HG03575 (cell line): Measurements from ENCODE around the gene NPAS2.

Experiments
- ATAC-seq: cut with Tn5 transposase; IDR thresholded peaks from one replicate; pipeline ENCODE4 v1.9.1; 2021; ENCODE audit not compliant: unreplicated experiment, insufficient number of reproducible peaks, low FRiP score; ENCODE audit errors: extremely low read depth

The NPAS2 gene

DNA sequence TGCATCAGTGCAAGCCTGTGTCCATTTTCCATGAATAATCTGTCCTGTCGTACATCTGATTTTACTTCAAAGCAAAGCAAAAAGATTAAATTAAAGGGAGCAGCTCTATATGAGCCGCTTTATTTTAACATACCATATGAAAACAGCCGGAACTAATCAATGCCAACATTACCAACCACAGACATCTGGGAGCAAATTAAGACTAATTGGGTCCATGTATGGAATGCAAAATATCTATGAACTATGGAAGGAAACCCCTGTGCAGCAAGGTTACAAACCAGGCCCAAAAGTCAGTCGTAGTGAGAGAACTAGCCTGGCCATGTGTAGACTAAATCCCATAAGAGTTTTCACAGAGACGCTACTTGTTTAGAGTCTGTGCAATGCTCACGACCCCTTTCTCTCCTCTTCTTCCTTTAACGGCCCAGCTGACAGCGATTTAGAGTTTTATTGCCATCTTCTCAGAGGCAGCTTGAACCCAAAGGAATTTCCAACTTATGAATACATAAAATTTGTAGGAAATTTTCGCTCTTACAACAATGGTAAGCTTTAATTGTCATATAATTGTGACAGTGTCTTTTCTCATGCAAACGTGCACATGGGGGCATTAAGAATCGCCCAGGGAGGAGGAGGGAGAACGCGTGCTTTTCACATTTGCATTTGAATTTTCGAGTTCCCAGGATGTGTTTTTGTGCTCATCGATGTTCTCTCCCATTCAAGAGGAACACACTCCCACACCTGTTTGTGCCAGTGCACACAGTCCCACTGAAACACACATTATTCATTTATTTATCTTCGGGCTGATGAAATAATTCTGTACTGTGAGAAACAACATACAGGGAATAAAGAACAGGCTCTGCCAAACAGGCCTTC, 129.2 kb downstream of the NPAS2 start:
- no peak for ATAC-seq

DNA sequence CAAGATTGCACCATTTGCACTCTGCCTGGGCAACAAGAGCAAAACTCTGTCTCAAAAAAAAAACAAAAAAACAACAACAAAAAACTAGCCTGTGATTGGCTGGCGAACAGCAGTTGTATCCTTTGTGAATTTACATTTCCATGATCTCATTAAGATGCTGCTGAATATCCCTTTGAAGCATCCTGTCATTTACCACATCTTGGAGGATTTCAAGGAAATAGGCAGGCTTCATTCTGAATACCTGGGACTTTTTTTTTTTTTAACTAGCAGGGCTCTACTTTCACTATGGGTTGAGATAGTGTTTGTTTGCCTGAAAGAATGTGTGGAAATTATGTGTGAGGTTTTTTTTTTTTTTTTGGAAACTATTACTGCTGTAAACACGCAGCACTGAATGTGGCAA, 132.6 kb downstream of the NPAS2 start:
- ATAC-seq: no peak

DNA sequence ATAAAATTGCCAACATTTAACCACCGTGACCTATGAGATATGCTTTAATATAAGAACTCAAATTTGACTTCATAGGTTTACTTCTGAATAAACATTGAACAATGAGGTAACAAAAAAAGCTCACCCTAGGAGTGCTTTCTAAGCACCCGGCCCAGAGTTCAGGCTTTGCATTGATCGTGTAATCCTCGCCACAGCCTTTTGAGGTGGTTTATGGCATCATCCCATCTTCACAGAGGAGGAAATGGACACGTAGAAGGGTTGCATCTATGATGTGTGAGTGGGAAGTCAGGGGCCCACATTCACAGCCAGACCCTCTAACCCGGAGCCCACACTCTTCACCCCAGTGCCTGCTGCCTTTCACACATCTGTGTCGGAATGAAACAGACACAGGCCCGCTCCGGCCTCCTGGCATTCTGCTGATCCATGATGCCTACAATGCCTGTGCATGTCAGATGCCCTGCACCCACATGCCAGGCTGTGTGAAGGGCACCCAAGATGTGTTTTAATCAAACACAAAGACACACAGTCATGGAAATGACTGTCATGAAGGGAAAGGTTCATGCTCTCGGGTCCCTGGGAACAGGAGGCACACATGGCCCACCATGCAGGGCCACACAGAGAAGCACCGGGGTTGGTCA, 133.6 kb downstream of the NPAS2 start:
- ATAC-seq: no peak

DNA sequence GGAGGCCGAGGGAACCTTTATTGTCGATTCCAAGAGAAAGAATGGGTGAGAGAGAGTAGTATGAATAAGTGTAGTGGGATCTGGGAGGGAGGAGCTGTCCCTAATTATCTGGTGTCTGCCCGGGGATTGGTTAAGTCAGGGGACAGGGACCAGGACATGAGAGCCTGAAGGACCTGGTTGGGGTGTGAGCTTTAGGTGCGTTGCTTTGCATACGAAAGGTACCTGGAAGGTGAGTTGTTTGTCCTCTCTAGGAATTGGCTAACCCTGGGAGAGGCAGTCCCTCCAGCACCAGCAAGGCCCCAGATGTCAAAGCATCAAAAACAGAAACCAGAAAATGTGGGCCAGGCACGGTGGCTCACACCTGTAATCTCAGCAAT, 134.1 kb downstream of the NPAS2 start:
- ATAC-seq: no peak

DNA sequence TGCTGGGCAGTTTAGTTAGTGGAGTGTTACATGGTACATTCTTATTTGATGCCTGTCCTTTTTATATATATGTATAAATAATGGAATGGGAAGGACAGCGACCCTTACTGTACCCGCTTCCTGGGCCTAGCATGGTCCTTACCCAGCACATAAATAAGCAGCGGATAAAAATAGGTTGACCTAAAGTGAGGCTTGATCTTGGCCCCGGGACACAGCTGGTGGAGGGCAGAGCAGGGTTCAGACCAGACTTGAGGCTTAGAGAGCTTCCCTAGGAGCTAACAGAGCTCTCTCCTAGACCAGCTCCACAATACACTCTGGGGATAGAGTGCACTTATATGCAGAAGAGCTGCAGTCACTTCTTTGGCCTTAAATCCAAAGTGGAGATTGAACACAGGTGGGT, 135.3 kb downstream of the NPAS2 start:
- no peak for ATAC-seq

DNA sequence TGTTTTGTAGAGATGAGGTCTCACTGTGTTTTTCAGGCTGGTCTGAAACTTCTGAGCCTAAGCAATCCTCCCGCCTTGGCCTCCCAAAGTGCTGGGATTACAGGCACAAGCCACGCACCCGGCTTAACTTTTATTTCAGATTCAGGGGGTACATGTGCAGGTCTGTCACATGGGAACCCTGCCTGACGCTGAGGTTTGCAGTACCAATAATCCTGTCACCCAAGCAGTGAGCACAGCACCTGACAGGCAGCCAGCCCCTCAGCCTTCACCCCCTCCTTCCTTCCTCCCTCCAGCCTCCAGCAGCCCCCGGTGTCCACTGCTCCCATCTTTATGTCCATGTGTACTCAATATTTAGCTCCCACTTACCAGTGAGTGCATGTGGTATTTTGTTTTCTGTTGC, 136.1 kb downstream of the NPAS2 start:
- no peak for ATAC-seq

DNA sequence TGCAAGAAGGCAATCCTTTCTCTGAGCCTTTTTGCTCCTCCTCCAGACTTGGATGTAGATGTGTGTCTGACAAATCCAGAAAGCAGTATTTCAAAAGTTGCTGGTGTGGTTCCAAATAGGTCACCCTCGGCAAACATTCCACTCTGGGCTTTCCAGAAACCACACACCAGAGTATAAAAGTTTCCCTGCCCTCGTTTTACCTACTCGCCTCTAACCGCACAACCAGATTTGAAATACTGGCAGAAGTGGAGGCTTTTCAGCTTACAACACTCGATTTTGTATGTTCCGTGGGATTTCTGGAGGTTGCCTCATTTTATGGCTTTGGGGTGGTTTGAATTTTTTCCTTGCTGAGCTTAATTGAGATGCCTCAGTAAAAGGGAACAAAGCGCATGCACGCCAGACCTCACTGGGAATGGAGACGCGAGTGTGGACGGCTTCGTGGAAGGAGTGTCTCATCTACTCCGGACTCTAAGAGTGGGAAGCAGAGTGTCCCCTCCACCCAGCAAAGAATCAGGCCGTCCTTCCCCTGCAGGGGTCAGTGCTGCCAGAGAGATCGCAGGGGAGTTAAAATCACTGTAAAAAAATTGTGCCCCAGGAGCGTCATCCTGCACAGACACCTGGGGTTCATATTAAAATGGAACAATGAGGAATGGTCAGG, 138.2 kb downstream of the NPAS2 start:
- no peak for ATAC-seq

DNA sequence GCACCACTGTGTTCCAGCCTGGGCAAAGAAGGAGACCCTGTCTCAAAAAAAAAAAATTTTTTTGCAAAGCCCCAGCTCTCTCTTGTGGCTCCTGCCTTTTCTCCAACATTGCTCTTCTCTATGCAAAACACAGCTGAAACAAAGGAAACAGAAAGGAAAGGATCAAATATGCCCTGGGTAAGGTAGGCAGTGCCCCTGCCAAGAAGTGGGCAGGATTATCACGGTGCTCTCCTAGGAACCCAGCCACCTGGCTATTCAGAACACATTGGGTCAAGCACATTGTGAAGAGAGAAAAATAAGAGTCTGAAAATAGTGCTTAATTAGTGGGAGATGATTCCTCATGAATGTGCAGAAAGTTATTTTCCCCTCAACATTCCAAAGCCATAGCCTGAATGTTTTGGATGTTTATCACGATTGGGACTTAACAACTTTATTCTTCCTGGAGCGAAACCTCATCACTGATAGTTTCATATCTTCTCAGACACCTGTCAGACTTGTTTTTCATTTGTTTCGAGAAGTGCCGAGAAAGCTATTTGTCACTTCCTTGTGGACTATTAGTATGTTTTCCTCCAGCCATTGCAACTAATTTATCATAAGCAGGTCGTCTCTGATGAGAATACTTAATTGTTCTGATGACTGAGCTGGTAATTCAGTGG, 139.4 kb downstream of the NPAS2 start:
- no peak for ATAC-seq

DNA sequence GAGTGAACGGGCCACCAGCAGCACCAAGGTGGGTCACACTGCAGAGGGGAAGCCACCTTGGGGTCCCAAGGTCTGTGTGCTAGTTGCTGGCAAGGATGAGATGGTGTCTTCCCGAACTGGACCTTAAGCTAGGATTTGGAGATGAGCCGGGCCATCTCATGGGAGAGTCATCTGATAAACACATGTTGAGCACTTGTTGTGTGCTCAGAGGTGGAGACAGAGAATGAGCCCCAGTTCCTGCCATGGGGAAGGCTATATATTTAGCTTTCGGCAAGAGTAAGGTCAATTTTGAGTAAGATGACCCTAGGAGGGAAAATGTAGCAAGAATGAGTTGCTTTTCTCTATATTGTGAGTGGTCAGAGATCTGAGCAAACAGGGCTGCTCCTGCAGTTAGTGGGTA, 140.7 kb downstream of the NPAS2 start:
- ATAC-seq: no peak

DNA sequence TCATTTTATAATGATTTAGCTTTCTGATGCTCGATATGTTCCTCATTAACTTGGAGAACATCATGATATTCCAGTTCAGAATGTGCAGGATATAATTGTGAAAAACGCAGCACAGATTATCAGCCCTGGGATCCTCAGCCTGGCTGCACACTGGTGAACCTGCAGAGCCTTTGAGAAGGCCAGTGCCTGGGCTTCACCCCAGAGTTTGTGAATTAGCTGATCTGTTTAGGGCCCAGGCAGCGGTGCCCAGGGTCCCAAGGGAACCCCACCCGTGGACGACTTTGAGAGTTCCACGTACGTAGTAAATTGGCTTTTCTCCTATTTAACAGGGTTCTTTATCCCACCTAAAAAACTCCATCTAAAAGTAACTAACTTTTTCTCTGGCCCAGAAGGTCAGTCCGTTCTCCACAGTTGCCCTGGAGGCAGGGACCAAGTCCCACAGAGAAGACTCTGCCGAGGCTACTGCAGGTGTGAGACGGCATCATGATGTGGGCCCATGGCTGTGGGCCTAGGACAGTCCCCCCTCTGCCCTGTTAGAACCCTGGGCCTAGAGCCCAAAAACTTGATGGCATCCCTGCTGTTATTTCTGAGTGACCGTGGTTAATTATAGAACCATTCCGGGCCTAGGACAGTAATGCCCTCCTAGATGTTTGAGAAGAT, 142.6 kb downstream of the NPAS2 start:
- ATAC-seq: no peak

DNA sequence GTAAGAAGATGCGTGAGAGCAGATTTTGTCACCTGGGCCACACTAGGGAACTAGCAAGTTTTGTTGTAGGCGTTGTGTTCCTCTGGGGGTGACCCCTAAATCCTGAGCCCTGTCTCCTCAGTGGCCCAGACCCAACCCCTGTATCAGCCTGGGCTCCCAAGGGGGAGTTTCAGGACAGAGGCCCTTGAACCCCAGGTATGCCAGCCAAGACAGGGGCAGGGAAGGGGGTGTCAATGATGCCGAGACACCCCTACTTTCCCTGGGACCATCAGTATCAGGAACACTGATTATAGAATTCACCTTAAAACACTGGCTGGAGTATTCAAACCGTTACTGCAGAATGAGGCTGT, 143.1 kb downstream of the NPAS2 start:
- no peak for ATAC-seq

DNA sequence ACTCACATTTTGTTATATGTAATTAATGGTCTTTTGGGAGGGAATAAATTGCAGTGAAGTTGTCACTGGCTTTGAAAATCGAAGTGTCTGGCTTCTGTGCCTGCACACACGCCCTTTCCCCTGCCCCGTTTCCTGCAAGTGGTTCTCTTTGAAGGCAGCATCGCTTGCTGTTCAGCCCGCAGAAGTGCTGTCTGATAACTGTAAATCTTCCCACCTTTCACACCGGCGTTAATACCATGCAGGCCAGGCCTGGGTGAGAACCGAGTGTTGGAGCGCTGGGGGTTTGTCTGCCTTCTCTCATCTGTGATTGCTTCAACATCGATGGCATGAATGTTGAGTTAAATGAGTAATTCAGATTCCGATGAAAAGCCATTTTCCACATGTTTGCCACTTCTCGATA, 144.3 kb downstream of the NPAS2 start:
- ATAC-seq: no peak

DNA sequence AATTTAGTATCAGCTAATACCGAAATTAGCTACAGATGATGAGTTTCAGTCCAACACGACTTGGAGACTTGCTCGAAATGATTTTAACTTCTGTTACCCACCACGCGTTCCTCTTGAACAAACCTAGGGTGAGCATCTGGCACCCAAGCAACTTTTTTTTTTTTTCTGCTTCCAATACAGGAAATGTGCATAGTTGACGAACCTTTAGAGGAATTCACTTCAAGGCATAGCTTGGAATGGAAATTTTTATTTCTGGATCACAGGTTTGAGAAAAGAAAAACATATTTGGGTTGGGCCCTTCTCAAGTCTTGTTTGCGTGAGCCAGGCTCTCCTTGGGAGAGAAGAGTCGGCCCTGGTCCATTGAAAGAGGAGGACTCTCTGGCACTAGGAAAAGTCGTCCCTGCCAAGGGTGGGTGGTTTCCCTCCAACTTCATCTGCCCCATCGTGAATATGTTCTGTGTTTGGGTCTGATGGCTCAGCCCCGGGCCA, 144.8 kb downstream of the NPAS2 start:
- ATAC-seq: no peak

DNA sequence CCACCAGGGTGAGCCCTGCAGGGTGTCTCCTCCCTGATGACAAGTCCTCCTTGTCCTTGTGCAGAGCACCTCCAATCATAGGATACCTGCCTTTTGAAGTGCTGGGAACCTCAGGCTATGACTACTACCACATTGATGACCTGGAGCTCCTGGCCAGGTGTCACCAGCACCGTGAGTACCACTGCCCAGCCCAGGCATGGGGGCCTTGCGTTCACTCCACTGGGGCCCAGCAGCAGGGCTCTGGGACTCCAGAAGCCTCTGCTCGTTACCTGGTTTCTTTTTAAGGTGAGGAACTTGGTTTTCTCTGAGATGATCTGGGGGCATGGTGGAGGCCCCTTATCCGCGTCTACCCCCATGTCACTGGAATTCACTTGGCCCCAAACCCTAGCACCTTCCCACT, 145.7 kb downstream of the NPAS2 start:
- ATAC-seq: no peak

DNA sequence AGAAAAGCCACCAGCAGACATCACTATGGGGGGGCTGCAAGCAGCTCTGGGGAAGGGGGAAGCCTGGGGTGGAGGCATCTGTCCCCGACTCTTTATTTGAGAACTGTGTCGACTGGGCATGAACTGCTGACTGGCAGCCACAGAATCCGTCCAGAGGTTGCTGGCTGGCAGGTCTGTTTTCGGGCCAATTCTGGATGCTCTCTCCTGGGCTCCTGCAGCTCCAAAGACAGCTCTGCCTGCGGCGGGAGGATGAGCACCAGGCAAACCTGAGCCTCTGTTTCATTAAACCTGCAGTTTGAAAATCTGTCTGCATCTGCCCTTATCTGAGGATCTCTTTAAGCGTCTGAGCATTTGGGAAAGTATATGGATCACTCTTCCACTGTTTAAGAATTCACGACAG, 147.8 kb downstream of the NPAS2 start:
- ATAC-seq: no peak

DNA sequence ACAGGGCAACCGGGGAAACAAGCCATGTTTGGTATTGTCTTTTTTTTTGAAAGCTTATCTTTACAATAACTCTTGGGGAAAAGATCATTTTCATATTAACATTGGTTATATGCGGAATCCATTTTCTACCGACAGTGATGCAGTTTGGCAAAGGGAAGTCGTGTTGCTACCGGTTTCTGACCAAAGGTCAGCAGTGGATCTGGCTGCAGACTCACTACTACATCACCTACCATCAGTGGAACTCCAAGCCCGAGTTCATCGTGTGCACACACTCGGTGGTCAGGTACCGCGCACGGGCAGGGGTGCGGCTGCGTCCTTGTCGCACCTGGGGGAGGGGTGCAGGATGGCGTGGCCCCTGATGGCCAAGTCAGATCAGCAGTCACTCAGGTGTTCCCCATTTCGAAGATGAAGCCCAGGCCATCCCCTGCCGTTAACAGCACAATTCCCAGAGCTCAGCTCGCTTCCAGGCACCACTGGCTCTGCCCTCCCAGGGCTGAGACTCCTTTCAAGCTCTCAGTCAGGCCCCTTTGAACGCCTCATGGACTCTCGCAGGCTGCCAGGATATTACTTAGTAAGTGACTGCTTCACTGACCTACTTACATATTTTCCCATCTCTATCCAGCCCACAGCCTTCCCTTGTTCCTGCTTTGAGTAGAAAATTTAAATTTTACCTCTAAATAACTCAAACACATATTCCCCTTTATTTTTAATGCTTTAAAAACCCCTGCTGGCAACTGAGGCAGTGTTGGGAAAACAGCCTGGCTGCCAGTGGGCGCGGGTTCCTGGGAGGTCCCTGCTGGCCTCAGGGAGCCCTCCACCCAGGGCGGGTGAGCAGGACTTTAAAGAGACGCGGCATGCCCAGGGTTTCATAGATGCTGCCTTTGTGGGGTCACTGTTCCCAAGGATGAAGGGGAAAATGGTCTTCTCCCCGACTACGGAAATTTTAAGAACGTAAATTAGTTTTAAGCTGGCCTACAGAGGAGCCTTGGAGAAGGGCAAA, 148.5 kb downstream of the NPAS2 start:
- ATAC-seq: no peak

DNA sequence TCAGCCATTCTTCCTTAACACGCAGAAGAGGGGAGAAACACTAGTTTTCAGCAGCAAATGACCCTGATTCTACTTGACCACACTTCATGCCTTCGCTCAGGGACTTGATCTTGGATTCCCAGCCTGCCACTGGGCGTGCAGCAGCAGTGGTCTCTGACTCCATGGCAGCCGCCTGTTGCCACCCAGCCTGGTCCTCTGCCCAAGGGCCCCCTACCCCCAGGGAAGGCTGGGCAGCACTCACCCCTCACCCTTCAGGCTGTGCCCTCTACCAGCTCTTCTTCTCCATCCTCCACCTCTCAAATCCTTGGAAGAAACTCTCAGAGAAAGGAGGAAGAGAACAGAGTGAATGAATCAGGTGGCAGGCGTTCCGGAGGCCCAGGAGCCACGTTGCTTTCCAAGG, 150.1 kb downstream of the NPAS2 start:
- ATAC-seq: no peak

DNA sequence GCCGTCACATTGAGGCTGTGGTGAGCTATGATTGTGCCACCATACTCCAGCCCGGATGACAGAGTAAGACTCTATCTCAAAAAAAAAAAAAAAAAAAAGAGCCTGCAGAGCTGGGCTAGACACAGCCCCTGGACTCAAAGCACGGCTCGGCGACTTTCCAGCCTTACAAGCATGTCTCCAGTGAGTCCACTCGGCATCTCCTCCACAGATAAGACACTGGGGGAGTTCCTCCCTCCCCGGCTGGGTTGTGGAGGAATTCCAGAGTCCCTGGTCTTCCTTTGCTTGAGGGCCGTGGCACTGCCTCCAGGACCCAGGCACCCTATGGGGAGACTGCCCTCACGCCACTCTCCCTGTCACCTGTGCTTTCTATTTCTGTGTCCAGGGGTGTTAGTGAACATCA, 151.3 kb downstream of the NPAS2 start:
- ATAC-seq: no peak
